Epithelial cell of esophagus (primary cell): Measurements from ENCODE around the gene MYNN.

ENCODE experiments used
- DNase-seq: peaks from one replicate; pipeline ENCODE4 v3.0.0; 2010; ENCODE audit warnings: low read depth
- H3K4me3 ChIP-seq: 2 replicates; pipeline ENCODE4 v1.5.1; 2011; ENCODE audit warnings: mild to moderate bottlenecking, low read length, control low read depth
- CTCF ChIP-seq: IDR thresholded peaks from 2 replicates; pipeline ENCODE4 v1.5.1; 2011; ENCODE audit warnings: low read depth, mild to moderate bottlenecking, low read length, control low read depth, inconsistent platforms; ENCODE audit not compliant: insufficient read depth; ENCODE audit errors: missing control alignments

Gene MYNN

DNA sequence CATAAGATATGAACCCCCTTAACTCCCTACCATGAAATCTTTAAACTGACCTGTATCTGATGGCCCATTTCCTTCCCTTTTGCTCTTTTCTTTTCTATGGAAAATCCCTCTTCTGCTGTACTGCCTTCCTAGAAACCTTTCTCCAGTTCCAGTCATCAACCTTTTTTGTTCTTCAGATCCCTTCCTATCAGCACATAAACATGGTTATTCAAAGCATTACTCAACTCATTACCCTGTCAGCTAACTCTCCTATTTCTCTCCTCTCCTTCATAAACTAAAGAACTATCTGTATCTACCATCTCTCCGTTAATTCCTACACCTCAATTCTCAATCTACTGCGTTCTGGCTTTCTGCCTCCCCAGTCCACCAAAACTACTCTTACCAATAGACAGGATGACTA is 21.3 kb upstream of the MYNN start:
- TF ChIP-seq CTCF: no peak
- DNase-seq: no peak
- no peak overlapping the region for H3K4me3 ChIP-seq

GRCh38 chr3:169754711-169755110 is 18.5 kb upstream of the MYNN start:
- peak; percentile 84 for DNase-seq
- H3K4me3 ChIP-seq: no peak overlapping the region
- no peak for TF ChIP-seq CTCF

DNA sequence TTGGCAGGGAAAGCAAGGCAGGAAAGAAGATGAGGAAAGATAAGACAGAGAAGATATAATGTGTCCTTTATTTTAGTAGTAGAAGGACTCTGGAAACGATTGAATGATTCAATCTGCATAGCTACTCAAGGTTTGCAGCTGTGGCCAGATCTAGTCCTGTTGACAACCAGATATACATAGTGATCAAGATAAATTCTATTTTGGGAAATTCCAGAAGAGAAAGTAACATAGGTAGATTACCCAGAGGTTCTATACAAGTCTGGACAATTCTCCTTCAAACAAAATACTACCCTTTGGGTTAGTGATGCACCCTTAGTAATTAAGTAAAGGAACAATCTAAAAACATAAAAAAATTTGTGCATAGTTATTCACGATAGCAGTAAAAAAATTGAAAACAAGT is 17.7 kb upstream of the MYNN start:
- DNase-seq: peak; percentile 75
- TF ChIP-seq CTCF: no peak
- no peak overlapping the region for H3K4me3 ChIP-seq

- no peak for DNase-seq
- no peak for TF ChIP-seq CTCF
- H3K4me3 ChIP-seq: no peak overlapping the region
Observed at GRCh38 chr3:169758359-169758994, 14.7 kb upstream of the MYNN start.

- DNase-seq: peak; percentile 89
- H3K4me3 ChIP-seq: no peak overlapping the region
- TF ChIP-seq CTCF: no peak
Observed at GRCh38 chr3:169759256-169759655, 13.9 kb upstream of the MYNN start.

GRCh38 chr3:169760479-169760878 is 12.7 kb upstream of the MYNN start:
- DNase-seq: peak; percentile 34
- H3K4me3 ChIP-seq: no peak overlapping the region
- no peak for TF ChIP-seq CTCF

GRCh38 chr3:169764312-169764881 is 8.8 kb upstream of the MYNN start:
- H3K4me3 ChIP-seq: peak overlapping the region; percentile 88
- no peak for TF ChIP-seq CTCF
- DNase-seq: peak; percentile 44
